Neural progenitor cell (in vitro differentiated cells): Measurements from ENCODE around the gene CYYR1. TPM values are rescaled to one million over a fixed set of nuclear protein-coding genes. Genes with fewer than 3 reads are reported as not detected.
A peak's percentile ranks its signal among the peaks of the same experiment; 100 is the strongest.

Experiments used
- DNase-seq: peaks from one replicate; pipeline ENCODE4 v3.0.0-alpha.2; 2016; ENCODE audit warnings: low spot score
- H2AFZ ChIP-seq: fragments of 200-600 bp; sonication (generic); replicated peaks from 2 replicates; pipeline ENCODE4 v1.6.1; 2016; ENCODE audit warnings: antibody characterized with exemption
- H3F3A ChIP-seq: fragments of 200-600 bp; sonication (generic); 2 replicates; pipeline ENCODE4 v1.6.1; 2016; ENCODE audit warnings: antibody characterized with exemption, low read depth
- H3K27ac ChIP-seq: fragments of 200-600 bp; sonication (generic); 2 replicates; pipeline ENCODE4 v1.5.1; 2016; ENCODE audit warnings: mild to moderate bottlenecking
- H3K27me3 ChIP-seq: fragments of 200-600 bp; sonication (generic); 2 replicates; pipeline ENCODE4 v1.6.1; 2016; ENCODE audit warnings: mild to moderate bottlenecking, moderate library complexity
- H3K36me3 ChIP-seq: fragments of 200-600 bp; sonication (generic); 2 replicates; pipeline ENCODE4 v1.5.1; 2016
- H3K4me1 ChIP-seq: fragments of 200-600 bp; sonication (generic); 2 replicates; pipeline ENCODE4 v1.6.1; 2016; ENCODE audit warnings: mixed run types
- H3K4me2 ChIP-seq: fragments of 200-600 bp; sonication (generic); 2 replicates; pipeline ENCODE4 v1.6.1; 2016
- H3K4me3 ChIP-seq: fragments of 200-600 bp; sonication (generic); 2 replicates; pipeline ENCODE4 v1.5.1; 2016
- H3K79me2 ChIP-seq: fragments of 200-600 bp; sonication (generic); 2 replicates; pipeline ENCODE4 v1.6.1; 2016; ENCODE audit warnings: low read depth
- H3K9ac ChIP-seq: fragments of 200-600 bp; sonication (generic); 2 replicates; pipeline ENCODE4 v1.6.1; 2016
- H3K9me3 ChIP-seq: fragments of 200-600 bp; sonication (generic); 2 replicates; pipeline ENCODE4 v1.5.1; 2016; ENCODE audit warnings: low read depth
- H4K20me1 ChIP-seq: fragments of 200-600 bp; sonication (generic); 2 replicates; pipeline ENCODE4 v1.6.1; 2016; ENCODE audit warnings: low read depth
- H3K27ac Mint-ChIP-seq: 3 replicates; pipeline ENCODE4 v1.8.0; 2021; ENCODE audit warnings: mixed read lengths
- H3K27me3 Mint-ChIP-seq: 2 replicates; pipeline ENCODE4 v1.8.0; 2022; ENCODE audit warnings: low read depth, mild to moderate bottlenecking, inconsistent platforms, moderate library complexity, mixed read lengths; ENCODE audit not compliant: insufficient read depth
- H3K36me3 Mint-ChIP-seq: 3 replicates; pipeline ENCODE4 v1.8.0; 2021; ENCODE audit warnings: mixed read lengths
- H3K4me1 Mint-ChIP-seq: 3 replicates; pipeline ENCODE4 v1.8.0; 2021; ENCODE audit warnings: mixed read lengths
- H3K4me3 Mint-ChIP-seq: 3 replicates; pipeline ENCODE4 v1.8.0; 2021; ENCODE audit warnings: mild to moderate bottlenecking, moderate library complexity, mixed read lengths
- H3K9me3 Mint-ChIP-seq: 3 replicates; pipeline ENCODE4 v1.8.0; 2020; ENCODE audit warnings: mixed read lengths
- EZH2 ChIP-seq: fragments of 200-600 bp; sonication (generic); IDR thresholded peaks from 2 replicates; pipeline ENCODE4 v1.6.1; 2017; ENCODE audit warnings: antibody characterized with exemption, mild to moderate bottlenecking, moderate library complexity
- EZH2phosphoT487 ChIP-seq: fragments of 200-600 bp; sonication (generic); IDR thresholded peaks from 2 replicates; pipeline ENCODE4 v1.6.1; 2017; ENCODE audit warnings: antibody characterized with exemption
- total RNA-seq: library from RNA; depleted of rRNA; stranded (reverse); fragments of >200 nt; gene quantifications from 2 replicates; pipeline ENCODE4 v1.2.3, GENCODE V29; 2015; ENCODE audit warnings: low replicate concordance
- TF ChIP-seq, protein P1 (sequence below): fragments of 200-600 bp; sonication (generic); IDR thresholded peaks from 2 replicates; pipeline ENCODE4 v1.5.1; 2017; ENCODE audit warnings: antibody characterized with exemption, mild to moderate bottlenecking

The CYYR1 gene
- total RNA-seq, 1 donor from 2014 or later: 25.7 TPM

DNA sequence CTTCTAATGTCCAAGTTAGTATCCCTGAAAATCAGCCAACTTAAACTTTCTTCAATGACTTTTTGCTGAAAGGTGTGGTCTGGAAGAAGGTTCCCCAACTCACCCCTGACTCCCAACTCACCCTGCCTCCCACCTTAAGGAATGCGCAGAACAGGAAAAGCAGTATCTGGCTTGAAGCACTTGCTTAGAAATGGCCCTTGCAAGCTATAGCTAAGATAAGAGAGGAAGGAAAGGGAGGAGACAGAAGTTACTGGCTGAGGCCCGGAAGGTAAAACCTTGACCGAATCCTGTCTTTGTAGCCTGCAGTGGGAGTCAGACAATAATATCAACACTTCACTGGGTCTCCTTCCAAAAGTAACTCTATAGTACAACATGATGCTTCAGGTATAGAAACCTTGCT lies 2.9 kb downstream of the CYYR1 start:
- Histone ChIP-seq H3K4me2 (peak overlapping the region; percentile 87), H3K9me3 (no peaks in the 10 kb centered on the region), H3K4me3 (peak overlapping the region; percentile 4), H2AFZ (no peak overlapping the region), H3K27ac (no peak overlapping the region), H3K36me3 (no peaks in the 10 kb centered on the region), H3K79me2 (peaks cover 66% of the 10 kb centered on the region), H3K9ac (no peak overlapping the region), H3F3A (peaks cover 27% of the 10 kb centered on the region), H3K27me3 (no peaks in the 10 kb centered on the region), H3K4me1 (peaks cover 16% of the 10 kb centered on the region), H4K20me1 (no peaks in the 10 kb centered on the region)
- Mint-ChIP-seq H3K36me3 (peaks cover 35% of the 10 kb centered on the region), H3K27me3 (peaks cover 4% of the 10 kb centered on the region), H3K4me3 (no peak overlapping the region), H3K4me1 (peaks cover 6% of the 10 kb centered on the region), H3K9me3 (peaks cover 36% of the 10 kb centered on the region), H3K27ac (no peak overlapping the region)
- TF ChIP-seq EZH2phosphoT487: no peak
- TF ChIP-seq, protein P1, sequence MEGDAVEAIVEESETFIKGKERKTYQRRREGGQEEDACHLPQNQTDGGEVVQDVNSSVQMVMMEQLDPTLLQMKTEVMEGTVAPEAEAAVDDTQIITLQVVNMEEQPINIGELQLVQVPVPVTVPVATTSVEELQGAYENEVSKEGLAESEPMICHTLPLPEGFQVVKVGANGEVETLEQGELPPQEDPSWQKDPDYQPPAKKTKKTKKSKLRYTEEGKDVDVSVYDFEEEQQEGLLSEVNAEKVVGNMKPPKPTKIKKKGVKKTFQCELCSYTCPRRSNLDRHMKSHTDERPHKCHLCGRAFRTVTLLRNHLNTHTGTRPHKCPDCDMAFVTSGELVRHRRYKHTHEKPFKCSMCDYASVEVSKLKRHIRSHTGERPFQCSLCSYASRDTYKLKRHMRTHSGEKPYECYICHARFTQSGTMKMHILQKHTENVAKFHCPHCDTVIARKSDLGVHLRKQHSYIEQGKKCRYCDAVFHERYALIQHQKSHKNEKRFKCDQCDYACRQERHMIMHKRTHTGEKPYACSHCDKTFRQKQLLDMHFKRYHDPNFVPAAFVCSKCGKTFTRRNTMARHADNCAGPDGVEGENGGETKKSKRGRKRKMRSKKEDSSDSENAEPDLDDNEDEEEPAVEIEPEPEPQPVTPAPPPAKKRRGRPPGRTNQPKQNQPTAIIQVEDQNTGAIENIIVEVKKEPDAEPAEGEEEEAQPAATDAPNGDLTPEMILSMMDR: no peak
- no peak for TF ChIP-seq EZH2
- DNase-seq: peak; percentile 6

DNA sequence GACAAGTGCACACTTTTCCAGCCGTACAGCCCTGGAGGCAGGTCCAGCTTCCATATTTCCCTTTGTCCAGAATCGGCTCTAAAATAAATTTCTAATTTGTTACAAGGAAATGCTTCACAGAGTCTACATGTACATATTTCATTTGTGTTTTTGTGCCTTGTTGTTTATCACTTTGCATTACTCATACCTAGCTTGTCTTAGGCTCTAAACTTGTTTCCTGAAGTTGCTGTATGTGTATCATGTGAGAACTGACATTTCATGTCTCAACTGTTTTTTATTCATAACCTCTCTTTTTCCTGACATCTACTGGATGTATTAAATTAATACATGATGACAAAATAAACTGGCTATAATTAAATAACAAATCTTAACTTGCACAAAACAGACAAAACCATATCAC lies 7.5 kb downstream of the CYYR1 start:
- peaks cover 47% of the 10 kb centered on the region for H3K79me2 ChIP-seq
- no peak overlapping the region for H3K9ac ChIP-seq
- H3K9me3 Mint-ChIP-seq: peaks cover 18% of the 10 kb centered on the region
- no peak overlapping the region for H3K27ac ChIP-seq
- H3K4me3 Mint-ChIP-seq: no peak overlapping the region
- no peak for TF ChIP-seq EZH2
- TF ChIP-seq EZH2phosphoT487: no peak
- TF ChIP-seq, protein P1: no peak
- H3K9me3 ChIP-seq: no peaks in the 10 kb centered on the region
- H3K36me3 Mint-ChIP-seq: peaks cover 40% of the 10 kb centered on the region
- no peak overlapping the region for H3K4me2 ChIP-seq
- no peak for DNase-seq
- H3F3A ChIP-seq: peaks cover 5% of the 10 kb centered on the region
- H3K27me3 Mint-ChIP-seq: no peaks in the 10 kb centered on the region
- H3K27ac Mint-ChIP-seq: no peak overlapping the region
- H3K4me3 ChIP-seq: no peak overlapping the region
- no peaks in the 10 kb centered on the region for H3K4me1 Mint-ChIP-seq
- H4K20me1 ChIP-seq: no peaks in the 10 kb centered on the region
- H3K4me1 ChIP-seq: peaks cover 11% of the 10 kb centered on the region
- no peak overlapping the region for H2AFZ ChIP-seq
- H3K36me3 ChIP-seq: no peaks in the 10 kb centered on the region
- H3K27me3 ChIP-seq: no peaks in the 10 kb centered on the region

DNA sequence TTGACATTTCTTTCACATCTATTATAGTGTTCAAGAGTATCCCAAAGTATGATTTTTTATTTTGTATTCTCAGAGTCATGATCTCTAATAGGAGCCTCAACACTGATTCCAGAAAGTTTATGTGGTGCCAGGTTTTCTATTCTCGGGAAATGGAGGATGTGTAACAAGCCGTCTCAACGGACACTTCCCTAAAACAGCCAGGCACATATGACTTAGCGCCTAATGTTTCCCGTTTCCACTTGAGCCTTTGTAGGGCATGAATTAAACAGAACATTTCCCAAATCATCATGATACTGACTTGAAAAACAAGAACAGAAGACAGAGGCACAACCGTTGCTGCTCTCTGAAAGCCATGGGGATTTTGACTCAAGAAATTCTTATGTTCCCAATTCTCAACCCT lies 8.0 kb downstream of the CYYR1 start:
- H3K36me3 Mint-ChIP-seq: peaks cover 37% of the 10 kb centered on the region
- peaks cover 1% of the 10 kb centered on the region for H3F3A ChIP-seq
- peaks cover 15% of the 10 kb centered on the region for H3K9me3 Mint-ChIP-seq
- H3K4me1 ChIP-seq: peaks cover 11% of the 10 kb centered on the region
- H3K4me3 ChIP-seq: no peak overlapping the region
- no peaks in the 10 kb centered on the region for H4K20me1 ChIP-seq
- no peak overlapping the region for H3K27ac Mint-ChIP-seq
- no peaks in the 10 kb centered on the region for H3K27me3 Mint-ChIP-seq
- no peaks in the 10 kb centered on the region for H3K27me3 ChIP-seq
- DNase-seq: no peak
- H3K4me2 ChIP-seq: no peak overlapping the region
- no peak overlapping the region for H3K27ac ChIP-seq
- H3K9ac ChIP-seq: no peak overlapping the region
- no peaks in the 10 kb centered on the region for H3K9me3 ChIP-seq
- no peaks in the 10 kb centered on the region for H3K4me1 Mint-ChIP-seq
- no peak overlapping the region for H3K4me3 Mint-ChIP-seq
- no peaks in the 10 kb centered on the region for H3K36me3 ChIP-seq
- peaks cover 42% of the 10 kb centered on the region for H3K79me2 ChIP-seq
- no peak overlapping the region for H2AFZ ChIP-seq
- no peak for TF ChIP-seq EZH2phosphoT487
- no peak for TF ChIP-seq EZH2
- TF ChIP-seq, protein P1: no peak
